HuH-7.5 (cell line): ENCODE results near the gene REXO1.

Source experiments
- DNase-seq: peaks from one replicate; pipeline ENCODE4 v3.0.0; 2011; ENCODE audit warnings: low spot score

Gene REXO1

DNA sequence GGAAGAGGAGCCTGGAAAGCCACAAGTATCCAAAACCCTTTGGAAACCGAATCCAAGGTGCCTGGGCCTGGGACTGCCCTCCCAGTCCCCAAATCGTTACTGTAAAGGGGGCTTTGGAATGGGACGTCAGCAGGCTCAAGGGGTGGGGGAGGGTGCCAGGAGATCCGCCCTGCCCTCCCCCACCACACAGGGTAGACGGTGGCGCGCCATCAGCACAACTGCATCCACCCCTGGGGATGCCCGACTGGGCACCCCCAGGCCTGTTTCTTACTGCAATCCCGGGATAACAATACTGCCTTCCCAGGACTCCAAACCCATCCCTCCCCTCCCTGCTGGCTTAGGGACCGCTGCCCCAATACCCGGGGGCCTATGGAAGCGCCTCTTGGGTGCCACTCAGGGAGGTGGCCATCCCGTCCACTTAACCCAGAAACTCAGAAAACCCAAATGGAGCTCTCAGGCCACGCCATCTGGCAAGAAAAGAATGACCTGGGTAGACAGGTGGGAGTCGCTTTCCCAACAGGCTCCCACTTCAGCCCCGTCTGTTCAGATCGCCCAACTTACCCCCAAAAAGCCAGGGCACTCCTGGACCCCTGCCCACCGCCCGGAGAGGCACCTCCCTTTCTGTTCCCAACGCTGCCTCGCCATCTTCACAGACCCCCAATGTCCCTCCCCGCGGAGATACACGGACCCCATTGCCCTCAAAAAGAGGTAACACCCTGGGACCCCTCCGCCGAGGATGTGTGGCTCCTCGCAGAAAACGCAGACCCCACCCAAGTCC lies 12.7 kb upstream of the REXO1 start:
- no peak for DNase-seq

DNA sequence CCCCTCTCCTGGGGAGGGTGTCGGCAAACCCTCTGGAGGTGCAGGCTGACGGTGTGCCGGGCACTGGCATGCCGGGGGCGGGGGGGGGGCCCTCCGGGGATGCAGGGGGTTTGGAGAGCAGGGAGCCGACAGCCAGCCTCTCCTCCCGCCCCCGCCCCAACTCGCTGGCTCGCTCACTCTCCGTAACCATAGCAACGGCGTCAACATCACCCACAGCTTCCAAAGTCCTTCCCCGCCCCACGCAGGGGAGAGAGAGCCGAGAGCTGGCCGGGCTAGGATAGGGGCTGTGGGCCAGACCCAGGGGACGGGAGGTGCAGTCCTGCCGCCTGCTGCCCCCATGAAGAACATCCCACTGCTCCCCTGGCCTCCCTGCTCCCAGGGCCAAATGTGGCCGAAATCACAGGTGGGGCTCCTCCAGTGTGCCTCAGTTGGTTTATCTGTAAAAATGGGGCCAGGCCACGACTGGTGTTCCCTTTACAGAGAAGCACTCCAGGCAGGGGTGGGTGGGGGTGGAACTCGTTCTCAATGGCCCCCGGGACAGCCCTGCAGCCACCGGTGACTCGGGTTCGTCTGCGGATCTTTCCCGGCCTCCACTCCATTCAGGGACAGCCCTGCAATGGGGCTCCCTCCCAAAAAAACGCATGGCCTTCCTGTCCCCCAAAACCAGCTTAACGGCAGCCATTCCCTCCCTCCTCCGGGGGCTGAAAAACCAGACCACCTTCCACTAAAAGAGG lies 11.9 kb upstream of the REXO1 start:
- peak; percentile 97 for DNase-seq

DNA sequence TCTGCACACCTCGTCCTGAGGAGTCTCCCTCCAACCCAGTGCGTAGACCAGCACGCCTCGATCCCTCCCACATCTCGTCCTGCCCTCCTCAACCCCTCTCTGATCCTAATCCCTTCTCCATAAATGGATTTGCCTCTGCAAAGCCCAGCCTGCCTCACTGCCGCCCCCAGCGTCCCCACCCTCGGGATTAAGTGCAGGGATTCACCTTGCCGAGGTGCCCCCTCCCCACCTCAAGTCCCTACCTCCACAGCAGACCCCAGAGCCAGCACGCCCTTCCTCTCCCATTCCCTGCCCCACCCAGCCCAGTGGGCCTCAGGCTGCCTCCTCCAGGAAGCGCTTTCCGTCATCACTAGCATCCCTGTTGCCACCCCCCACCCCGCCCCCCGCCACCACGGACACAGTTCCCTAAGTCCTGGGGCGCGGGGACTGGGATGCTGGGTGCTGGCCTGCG lies 11.1 kb upstream of the REXO1 start:
- DNase-seq: no peak

DNA sequence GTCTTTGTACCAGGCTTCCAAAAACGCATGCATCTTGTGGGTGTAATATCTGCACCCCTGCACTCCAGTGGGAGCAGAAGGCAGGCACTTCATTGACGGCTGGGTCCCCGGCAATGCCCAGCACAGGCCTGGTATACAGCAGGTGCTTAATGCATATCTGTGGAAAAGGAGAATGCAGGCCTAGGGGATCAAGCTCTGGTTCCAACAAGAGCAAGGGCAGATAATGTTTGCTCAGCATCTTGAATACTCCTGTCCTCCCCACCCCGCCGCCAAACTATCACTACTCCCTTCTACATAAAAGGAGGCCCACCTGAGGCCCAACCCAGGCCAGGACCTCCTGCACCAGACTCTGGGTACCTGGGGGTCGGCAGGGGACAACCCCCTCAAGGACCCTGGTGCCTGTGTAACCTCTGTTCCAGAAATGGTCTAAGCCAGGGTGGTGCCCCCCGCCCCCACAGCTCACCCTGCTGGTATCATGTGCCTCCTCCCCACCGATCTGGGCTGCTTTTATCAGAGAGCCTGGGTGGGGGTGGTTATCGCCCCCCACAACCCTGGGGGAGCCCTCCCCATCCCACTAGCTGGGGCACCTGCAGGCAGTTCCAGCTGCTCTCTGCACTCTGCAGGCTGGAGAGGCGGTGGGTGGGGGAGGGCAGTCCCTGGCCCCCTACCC lies 10.3 kb upstream of the REXO1 start:
- DNase-seq: no peak

DNA sequence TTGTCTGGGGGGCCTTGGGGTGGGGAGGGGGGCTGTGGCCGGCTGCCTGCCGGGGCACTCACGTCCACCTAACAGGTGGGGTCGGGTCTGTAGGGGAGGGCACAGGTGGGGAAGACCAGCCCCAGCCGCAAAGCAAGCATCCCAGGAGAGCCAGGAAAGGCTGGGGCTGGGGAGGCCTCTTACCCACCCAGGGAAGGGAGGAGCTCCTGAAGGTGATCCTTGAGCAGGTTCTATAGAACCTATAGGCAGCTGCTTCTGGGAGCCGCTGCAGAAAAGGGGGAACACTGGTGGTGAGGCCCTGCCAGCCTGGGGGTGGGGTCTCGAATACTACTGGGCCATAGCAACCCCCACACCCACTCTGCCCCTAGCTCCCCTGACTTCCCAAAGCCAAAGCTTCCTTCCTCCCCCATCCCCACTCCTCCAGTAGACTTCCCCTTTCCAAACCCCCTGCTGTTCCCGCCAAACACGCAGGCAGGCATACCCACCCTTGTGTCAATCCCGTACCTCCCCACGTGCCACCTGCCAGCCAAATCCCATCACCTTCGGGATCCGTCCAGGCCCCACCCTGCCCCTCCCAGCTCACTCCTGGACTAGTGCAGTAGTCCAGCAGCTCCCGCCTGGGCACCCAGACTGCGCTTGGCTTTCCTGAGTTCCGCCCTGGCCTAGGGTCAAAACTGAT lies 9.5 kb upstream of the REXO1 start:
- no peak for DNase-seq

DNA sequence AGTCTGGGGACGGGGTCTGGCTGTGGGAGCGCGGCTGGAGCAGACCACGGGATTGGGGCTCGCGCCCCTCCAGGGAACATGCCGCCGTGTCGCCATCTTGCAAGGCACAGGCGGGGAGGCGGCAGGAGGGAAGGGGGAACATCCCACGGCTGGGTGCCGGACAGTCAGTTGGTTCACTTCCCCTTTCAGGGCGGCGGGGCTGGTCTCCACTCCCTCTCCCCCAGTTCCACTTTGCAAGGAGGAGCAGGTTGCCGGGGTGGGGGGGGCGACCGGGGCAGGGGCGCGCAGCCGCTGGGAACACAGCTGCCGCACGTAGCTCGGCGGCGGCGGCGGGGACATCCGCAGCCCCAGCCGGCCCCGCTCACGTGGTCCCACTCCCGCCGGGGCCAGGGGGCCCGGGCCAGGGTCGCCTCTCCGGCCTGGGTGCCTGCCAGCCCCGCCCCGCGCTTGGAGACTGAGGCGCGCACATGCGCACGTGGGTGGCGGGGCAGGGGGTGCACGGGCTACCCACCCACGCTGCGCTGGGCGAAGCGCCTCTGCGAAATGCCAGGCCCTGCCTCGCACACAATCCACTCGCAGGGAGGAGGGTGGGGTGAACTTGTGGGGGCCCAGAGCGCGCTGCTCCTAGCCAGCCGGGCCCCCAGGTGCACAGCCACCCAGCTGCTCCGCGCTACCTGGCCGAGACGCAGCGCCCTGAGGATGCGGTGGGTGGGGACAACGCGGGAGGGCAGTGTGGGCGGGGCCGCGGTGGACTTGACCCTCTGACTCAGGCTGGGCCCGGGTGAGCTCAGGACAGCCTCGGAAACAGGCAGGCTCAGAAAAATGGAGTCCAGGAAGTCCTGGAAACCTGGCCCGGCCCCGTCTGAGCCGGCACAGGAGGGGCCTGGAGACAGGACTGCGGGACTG lies 8.7 kb upstream of the REXO1 start:
- peak; percentile 95 for DNase-seq

DNA sequence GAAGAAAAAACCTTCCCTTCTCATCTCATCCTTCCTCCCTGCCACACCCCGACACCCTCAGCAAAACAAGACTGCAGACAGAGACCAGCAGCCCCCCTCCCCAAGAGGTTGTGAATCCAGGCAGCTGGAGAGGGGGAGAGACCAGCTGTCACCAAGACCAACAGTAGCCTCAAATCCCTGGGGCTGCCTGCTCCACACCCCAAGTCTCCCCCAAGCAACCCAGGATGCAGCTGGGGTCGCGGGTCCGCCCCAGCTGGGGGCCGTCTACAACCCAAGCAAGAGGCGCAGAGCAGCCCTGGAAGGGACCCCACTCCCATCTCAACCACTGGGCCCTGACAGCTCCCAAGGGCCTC lies 8.0 kb upstream of the REXO1 start:
- DNase-seq: no peak

DNA sequence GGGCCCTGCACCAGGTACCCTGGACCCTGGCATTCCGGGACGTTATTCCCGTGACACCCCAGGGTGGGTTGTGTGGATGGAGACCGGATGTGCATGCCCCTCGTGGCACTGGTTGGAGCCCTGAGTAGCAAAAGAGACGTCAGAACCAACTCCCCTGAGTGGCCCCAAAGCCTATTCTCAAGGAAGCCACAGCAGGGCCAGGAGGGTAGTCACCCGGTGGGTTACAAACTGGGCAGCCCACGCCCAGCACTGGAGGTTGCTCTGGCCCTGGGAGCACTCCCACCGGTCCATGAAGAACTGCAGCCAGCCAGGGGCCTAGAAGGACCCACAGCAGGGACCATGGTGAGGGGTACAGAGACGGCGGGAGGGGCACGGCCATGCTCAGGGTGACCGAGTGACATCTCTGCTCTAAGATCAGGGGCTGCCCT lies 7.6 kb upstream of the REXO1 start:
- DNase-seq: no peak

DNA sequence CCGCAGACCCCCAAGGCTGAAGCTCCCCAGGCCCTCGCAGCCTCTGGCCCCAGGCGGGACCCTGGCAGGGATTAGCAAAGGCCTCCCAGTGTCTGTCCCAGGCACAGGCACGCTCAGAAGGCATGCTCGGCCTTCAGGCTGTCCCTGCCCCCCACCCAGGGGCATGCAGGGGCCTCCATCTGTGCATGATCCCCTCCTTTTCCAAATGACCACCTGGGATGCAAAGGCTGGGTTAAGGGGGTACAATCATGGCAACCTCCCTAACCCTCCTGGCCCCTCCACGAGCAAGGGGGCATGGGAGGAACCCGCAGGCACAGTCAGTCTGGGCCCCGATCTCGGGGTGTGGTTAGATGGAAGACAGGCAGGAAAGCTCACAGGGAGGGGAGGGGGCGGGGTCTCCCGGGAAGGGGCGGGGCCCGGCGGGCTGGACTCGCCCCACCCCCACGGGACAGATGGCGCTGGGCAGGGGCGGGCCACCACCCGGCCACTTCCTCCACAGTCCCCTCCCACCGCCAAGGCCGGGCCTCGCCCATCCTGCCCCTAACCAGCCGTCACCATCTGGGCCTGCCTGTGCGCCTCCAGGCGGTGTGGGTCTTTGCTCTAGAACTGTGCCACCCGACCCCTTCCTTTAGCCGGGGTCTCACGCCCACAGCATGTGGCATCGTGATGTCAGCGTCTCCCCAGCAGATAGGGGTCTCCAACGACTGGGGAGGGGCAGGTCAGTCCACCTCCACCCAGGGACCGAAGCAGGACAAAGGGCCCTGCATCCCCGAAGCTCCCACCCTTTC lies 7.0 kb upstream of the REXO1 start:
- DNase-seq: no peak

DNA sequence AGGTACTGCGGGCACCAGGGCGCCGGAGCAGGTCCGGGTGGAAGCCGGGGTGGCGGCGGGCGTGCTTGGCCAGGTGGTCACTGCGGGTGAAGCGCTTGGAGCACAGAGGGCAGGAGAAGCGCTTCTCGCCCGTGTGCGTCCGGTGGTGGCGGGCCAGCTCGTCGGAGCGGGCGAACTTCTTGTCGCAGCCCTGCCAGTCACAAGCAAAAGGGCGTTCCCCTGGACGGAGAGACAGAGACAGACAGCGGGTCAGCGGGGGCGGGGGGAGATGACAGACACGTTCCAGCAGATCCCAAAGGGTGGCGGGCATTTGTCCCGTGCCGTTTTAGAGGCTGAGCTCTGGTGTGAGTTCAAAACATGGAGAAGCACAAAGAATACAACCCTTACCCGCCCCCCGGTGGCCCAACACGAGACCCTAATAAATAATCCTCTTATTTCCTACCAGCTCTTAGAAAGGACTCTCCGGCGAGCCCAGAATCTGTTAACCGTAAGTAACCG lies 6.3 kb upstream of the REXO1 start:
- DNase-seq: no peak

DNA sequence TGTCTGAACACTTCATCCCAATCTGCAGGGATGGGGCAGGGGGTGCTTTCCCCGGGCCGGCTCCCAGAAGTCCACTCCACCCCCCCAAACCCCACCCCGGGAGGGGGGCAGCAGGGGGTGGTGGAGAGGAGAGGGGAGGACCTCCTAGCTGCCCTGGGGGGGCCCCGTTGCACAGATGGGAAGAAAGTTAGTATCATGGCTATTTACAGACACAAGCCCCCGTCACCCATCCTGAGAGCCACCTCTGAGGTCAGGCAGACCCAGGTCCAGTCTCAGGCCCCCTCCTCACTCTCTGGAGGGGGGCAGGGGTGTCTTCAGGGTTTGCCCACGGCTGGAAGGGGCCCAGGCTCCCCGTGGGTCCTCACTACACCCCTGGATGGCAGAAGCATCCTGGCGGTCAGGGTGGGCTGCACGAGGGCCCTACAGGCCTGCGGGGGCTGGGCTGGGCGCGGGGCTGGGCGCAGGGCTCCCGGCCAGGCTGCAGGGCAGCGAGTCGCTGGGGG lies 5.8 kb upstream of the REXO1 start:
- no peak for DNase-seq

DNA sequence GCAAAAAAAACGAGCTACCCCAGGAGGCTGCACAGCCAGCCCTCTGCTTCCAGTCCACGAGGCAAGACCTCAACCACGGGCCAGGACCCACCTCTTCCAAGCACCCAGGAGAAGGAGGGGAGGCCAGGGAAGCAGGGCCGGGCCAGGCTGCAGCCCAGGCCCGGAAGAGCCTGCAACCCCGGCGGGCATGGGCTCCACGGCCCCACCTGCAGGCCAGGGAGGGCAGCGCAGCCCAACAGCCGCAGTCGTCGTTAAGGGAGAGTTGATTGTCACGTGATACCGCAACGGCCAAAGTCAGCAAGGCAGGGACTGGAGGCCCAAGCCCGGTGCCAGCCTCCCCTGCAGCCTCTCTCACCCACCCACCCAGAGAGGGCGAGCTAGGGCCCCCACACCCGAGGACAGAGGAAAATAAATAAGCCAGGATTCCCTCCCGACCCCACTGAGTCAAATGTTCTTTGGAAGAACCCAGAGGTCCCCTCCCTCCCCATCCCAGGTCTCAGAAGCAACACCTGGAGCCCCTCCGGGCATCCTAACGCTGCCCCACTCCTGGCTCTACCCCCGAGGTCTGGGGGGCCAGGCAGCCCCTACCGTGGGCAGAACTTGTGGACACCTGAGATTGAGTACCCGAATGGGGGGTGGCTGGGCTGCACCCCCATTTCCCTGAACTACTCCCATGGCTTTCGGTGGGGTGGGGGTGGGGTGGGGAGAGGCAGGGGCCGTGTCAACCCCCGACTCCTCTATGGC lies 5.2 kb upstream of the REXO1 start:
- peak; percentile 99 for DNase-seq

DNA sequence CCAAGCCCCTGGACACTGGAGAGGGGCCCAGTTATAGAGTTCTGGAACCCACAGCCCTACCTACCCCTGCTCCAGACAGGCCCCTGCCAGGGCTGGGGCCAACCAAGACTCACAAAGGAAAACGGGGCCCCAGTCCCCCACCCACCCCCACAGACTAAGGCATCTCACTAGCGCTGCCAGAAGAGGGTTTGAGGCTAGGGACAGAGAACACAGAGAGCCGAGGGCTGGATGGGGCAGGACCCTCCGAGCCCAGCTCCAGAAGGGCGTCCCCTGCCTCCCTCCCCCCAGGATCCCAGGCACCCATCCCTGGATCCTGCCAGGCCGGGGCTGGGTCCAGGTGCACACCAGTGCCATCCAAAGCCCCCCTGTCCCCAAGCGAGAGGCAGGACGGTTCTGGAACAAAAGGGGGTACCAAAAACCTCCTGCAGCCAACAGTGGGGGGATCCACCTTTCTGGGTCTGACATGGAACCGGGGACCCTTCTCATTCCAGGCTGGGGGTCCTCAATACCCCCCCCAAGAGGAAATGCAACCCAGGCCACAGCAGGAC lies 4.4 kb upstream of the REXO1 start:
- DNase-seq: no peak

DNA sequence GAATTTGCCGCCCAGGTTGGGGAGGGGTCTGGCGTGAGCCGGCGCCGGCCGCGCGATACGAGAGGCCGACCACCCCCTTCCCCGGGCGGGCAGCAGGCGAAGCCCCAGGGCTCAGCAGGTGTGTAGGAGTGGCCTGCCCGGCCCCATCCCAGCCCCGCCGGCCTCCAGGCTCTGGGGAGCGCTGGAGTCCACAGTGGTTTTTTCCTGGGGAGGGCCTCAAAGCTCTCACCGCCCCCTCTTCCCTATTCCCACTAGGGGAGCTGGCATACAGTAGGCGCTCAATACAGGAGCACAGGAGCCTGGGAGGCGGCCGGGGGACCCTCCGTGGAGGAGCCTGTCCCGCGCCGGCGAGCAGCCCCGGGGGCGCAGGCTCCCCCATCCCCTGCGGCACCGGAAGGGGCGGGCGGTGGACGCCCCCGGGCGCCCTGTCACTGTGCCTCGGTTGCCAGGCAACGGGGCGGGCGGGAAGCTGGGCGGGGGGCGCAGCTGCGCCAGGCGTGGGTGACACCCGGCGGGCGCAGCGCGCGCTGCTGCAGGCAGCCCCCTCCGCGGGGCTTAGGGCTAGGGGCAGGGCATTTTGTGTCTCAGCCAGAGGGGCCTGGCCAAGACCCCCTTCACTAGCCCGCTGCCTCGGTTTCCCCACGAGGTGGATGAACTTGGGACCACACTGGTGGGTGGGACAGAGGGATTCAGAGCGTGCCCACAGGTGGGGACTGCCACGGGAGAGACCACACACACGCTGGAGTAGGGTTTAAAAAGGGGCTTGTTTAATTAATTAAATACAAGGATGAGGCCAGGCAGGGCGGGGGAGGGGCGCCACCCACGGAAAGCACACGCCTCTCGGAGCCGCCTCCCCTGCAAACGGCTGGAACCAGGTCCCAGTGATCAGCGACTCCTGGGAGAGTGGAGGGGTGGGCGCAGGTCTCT lies 3.6 kb upstream of the REXO1 start:
- no peak for DNase-seq

DNA sequence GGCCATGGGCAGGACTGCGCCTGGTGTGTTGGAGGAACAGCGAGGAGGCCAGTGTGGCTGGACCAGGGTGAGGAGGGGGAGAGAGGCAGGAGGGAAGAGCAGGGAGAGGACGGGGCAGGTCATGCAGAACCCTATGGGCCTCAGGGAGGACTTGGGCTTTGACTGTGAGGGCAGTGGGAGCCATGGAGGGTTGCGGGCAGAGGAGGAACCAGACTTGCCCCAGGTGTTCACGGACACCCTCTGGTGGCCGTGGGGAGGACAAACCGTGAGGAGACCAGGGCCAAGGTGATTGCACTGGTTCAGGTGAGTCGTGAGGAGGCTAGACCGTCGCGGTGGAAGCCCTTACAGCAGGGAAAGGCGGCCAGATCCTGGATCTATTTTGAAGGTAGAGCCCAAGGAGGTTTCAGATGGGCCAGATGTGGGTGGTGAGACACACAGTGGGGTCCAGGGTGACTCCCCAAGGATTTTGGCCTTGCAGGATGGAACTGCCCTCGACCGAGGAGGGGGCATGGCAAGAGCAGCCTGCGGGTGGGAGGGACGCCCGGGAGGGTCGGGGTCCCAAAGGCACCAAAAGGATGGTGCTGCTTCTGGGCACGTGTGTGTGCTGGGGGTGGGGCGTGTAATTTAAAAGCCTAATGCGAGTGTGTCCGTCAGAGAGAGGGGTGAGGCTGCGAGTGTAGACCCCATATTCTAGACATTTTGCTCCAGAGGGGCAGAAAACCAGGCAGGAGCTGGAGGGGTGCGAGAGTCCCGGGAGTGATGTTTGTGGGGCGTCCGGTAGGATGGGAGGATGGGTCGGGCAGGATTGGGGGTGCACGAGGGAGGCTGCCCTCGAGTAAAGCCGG lies 2.7 kb upstream of the REXO1 start:
- DNase-seq: peak; percentile 62

DNA sequence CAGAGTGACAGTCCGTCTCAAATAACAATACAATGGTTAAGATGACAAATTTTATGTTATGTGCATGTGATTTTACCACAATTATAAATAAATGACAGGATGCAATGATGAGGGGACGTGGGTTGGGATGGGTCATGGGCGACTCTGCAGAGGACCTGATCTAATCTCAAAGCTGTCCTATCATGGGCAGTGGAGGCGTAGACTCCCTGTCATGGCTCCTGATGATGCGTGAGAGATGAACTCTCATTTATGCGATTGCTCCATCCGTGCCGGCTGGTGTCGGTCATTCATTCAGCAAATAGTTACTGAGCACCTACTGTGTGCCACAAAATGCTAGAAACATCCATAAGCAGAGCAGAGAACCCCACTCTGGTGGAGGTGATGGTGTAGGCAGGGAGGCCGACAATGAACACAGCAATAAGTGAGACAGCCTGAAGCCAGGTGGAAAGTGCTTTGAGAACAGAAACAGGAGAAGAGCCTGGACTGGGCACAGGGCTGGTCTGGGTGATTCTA lies 1.7 kb upstream of the REXO1 start:
- DNase-seq: no peak

DNA sequence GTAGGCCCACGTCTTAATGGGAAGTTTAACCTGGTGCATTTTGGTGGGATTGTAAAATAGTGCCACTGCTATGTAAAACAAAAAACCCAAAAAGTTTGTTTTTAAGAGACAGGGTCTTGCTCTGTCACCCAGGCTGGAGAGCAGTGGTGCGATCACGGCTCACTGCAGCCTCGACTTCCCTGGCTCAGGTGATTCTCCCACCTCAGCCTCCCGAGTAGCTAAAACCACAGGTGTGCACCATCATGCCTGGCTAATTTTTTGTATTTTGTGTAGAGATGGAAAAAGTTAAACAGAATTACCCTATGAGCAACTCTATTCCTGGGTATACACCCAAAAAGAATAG lies 820 bp upstream of the REXO1 start:
- DNase-seq: no peak
